A549 (cell line): ENCODE data around the gene TMEM164. TPM values are rescaled to one million over a fixed set of nuclear protein-coding genes. Genes with fewer than 3 reads are reported as not detected.

ENCODE experiments used
- ATAC-seq, 2 experiments: fragments of 200-7000 bp in 1 of 2; fragments of >200 bp in 1 of 2; cut with Nextera tagmentation in 1 of 2; cut with Tn5 transposase in 1 of 2; 3 replicates each; pipeline versions ENCODE4 v1.8.0 to v1.9.1; 2018 to 2020; ENCODE audit warnings: mild to moderate bottlenecking in 1 of 2, moderate library complexity in 1 of 2
- CTCF ChIA-PET: fragments of 300-600 bp; sonication (Branson Sonifier 250); formaldehyde crosslinking; extraction: SDS; loops from one replicate; lab custom pipeline; 2021; ENCODE audit warnings: antibody characterized with exemption, inconsistent platforms; lab: Yijun Ruan, JAX
- POLR2A ChIA-PET: fragments of 350-600 bp; formaldehyde crosslinking; extraction: SDS; loops from one replicate; lab custom pipeline; 2021; ENCODE audit warnings: antibody characterized with exemption, inconsistent platforms; lab: Yijun Ruan, JAX
- DNase-seq, 2 experiments: peaks; one replicate each; pipeline versions ENCODE4 v3.0.0 to v3.0.0-alpha.2; 2011 to 2016; ENCODE audit warnings: low read depth in 1 of 2, low spot score in 1 of 2
- FAIRE-seq: peaks from 2 replicates; lab custom pipeline; 2011; peaks lifted over from hg19 to GRCh38; lab: Jason Lieb, UNC
- H3K27ac ChIP-seq, 2 experiments: fragments of >200 bp; sonication (Bioruptor Twin); formaldehyde crosslinking; 3 replicates each; pipeline ENCODE4 v1.5.1; 2016 to 2017
- H3K4me1 ChIP-seq: fragments of >200 bp; sonication (Bioruptor Twin); formaldehyde crosslinking; 3 replicates; pipeline ENCODE4 v1.6.1; 2016
- H3K4me2 ChIP-seq: fragments of >200 bp; sonication (Bioruptor Twin); formaldehyde crosslinking; 3 replicates; pipeline ENCODE4 v1.6.1; 2016
- H3K4me3 ChIP-seq: fragments of >200 bp; sonication (Bioruptor Twin); formaldehyde crosslinking; 3 replicates; pipeline ENCODE4 v1.5.1; 2016
- H3K9me3 ChIP-seq: fragments of >200 bp; sonication (Bioruptor Twin); formaldehyde crosslinking; 3 replicates; pipeline ENCODE4 v1.6.1; 2016
- ATOH8 ChIP-seq: fragments of 250-450 bp; sonication (Bioruptor Pico); IDR thresholded peaks from 2 replicates; pipeline ENCODE4 v1.5.0; 2020; ENCODE audit warnings: low read depth, mild to moderate bottlenecking, moderate library complexity
- CTCF ChIP-seq: fragments of >200 bp; sonication (Bioruptor Twin); formaldehyde crosslinking; IDR thresholded peaks from 3 replicates; pipeline ENCODE4 v1.5.1; 2016
- EHF ChIP-seq: fragments of 250-450 bp; sonication (Bioruptor Pico); IDR thresholded peaks from 2 replicates; pipeline ENCODE4 v1.5.0; 2020; ENCODE audit warnings: mild to moderate bottlenecking
- EHMT2 ChIP-seq: fragments of 200-600 bp; sonication (generic); IDR thresholded peaks from 2 replicates; pipeline ENCODE4 v1.6.1; 2016; ENCODE audit warnings: antibody characterized with exemption, low read depth, mild to moderate bottlenecking, moderate library complexity
- ELK1 ChIP-seq: fragments of 150-350 bp; IDR thresholded peaks from 2 replicates; pipeline ENCODE4 v1.6.1; 2014; ENCODE audit warnings: low read depth, mild to moderate bottlenecking, low read length
- EP300 ChIP-seq, 2 experiments: fragments of >200 bp; sonication (Bioruptor Twin); formaldehyde crosslinking; IDR thresholded peaks; 2 replicates in 1 of 2; 3 replicates in 1 of 2; pipeline ENCODE4 v1.6.1; 2016 to 2017
- FOSB ChIP-seq: fragments of 250-450 bp; sonication (Bioruptor Pico); IDR thresholded peaks from 2 replicates; pipeline ENCODE4 v1.5.0; 2020; ENCODE audit warnings: mild to moderate bottlenecking, moderate library complexity
- FOXS1 ChIP-seq: fragments of 250-450 bp; sonication (Bioruptor Pico); IDR thresholded peaks from 2 replicates; pipeline ENCODE4 v1.5.0; 2020; ENCODE audit warnings: mild to moderate bottlenecking, moderate library complexity
- HES2 ChIP-seq: fragments of >200 bp; sonication (Bioruptor Twin); formaldehyde crosslinking; IDR thresholded peaks from 2 replicates; pipeline ENCODE4 v1.6.1; 2016
- KDM1A ChIP-seq: fragments of 200-600 bp; sonication (generic); IDR thresholded peaks from 2 replicates; pipeline ENCODE4 v1.6.1; 2016; ENCODE audit warnings: low read depth, mild to moderate bottlenecking
- MAFK ChIP-seq: fragments of 450-650 bp; IDR thresholded peaks from 2 replicates; pipeline ENCODE4 v1.6.1; 2014; ENCODE audit not compliant: partially characterized antibody
- MAZ ChIP-seq: fragments of 150-350 bp; IDR thresholded peaks from 2 replicates; pipeline ENCODE4 v1.6.1; 2014; ENCODE audit warnings: antibody characterized with exemption, low read depth, low read length, borderline replicate concordance
- NPAS2 ChIP-seq: fragments of 250-450 bp; sonication (Bioruptor Pico); IDR thresholded peaks from 2 replicates; pipeline ENCODE4 v1.8.0; 2022; ENCODE audit warnings: mild to moderate bottlenecking, moderate library complexity, borderline replicate concordance
- POLR2A ChIP-seq: IDR thresholded peaks from 2 replicates; pipeline ENCODE4 v1.6.1; 2012; ENCODE audit warnings: mild to moderate bottlenecking, low read length
- RAD21 ChIP-seq, 2 experiments: fragments of >200 bp in 1 of 2; sonication (Bioruptor Twin) in 1 of 2; formaldehyde crosslinking in 1 of 2; IDR thresholded peaks in 1 of 2; conservative IDR thresholded peaks in 1 of 2; 2 replicates in 1 of 2; 3 replicates in 1 of 2; pipeline ENCODE4 v1.6.1; 2012 to 2018; ENCODE audit warnings: inconsistent platforms in 1 of 2
- RCOR1 ChIP-seq: fragments of 150-350 bp; IDR thresholded peaks from 2 replicates; pipeline ENCODE4 v1.6.1; 2014; ENCODE audit warnings: antibody characterized with exemption, low read length, low read depth
- RNF2 ChIP-seq: fragments of 200-600 bp; sonication (generic); IDR thresholded peaks from 2 replicates; pipeline ENCODE4 v1.6.1; 2016; ENCODE audit warnings: low read depth, mild to moderate bottlenecking, antibody characterized with exemption, moderate library complexity, borderline replicate concordance
- SMC3 ChIP-seq: fragments of >200 bp; sonication (Bioruptor Twin); formaldehyde crosslinking; IDR thresholded peaks from 3 replicates; pipeline ENCODE4 v1.6.1; 2018; ENCODE audit warnings: inconsistent platforms
- USF2 ChIP-seq: fragments of 450-650 bp; IDR thresholded peaks from 2 replicates; pipeline ENCODE4 v1.6.1; 2014; ENCODE audit warnings: antibody characterized with exemption
- ZC3H11A ChIP-seq: fragments of 450-650 bp; IDR thresholded peaks from 2 replicates; pipeline ENCODE4 v1.6.1; 2014; ENCODE audit warnings: antibody characterized with exemption, mild to moderate bottlenecking
- ZFP36 ChIP-seq: fragments of 450-650 bp; IDR thresholded peaks from 2 replicates; pipeline ENCODE4 v1.6.1; 2014; ENCODE audit warnings: borderline replicate concordance; ENCODE audit not compliant: partially characterized antibody
- WGBS: methylation state at CpG from one replicate; pipeline ENCODE4 v1.1.6; 2017; ENCODE audit errors: missing lambda C conversion rate; 5-methylcytosine and 5-hydroxymethylcytosine counted together
- polyA plus RNA-seq, 4 experiments: library from polyadenylated mRNA; depleted of rRNA in 3 of 4; stranded (reverse); fragments of >200 nt; fragmentation: RNase III in 1 of 4; extraction: RNeasy Plus Mini Kit Qiagen cat#74134 plus additional on column Dnase treatment in 1 of 4; gene quantifications; 2 replicates in 3 of 4; 3 replicates in 1 of 4; pipeline ENCODE4 v1.2.3, GENCODE V29; 2011 to 2017

Gene TMEM164
- polyA plus RNA-seq, 2 of the 4 experiments (the other 2 are of a cell fraction) = 32.0 to 43.7 TPM

GRCh38 chrX:110145311-110145710, 142.4 kb downstream of the TMEM164 start:
- ChIA-PET CTCF (interaction anchor here (0.6 to 10.9 kb wide), 14 partner anchors 8 to 272 kb away, joined by 3 to 130 read pairs (median 12); no protein-coding TSS in a partner anchor), POLR2A (no interaction called here)
- DNase-seq (no peak), FAIRE-seq (no peak), ATAC-seq (no peak)
- Histone ChIP-seq H3K4me2 (no peak overlapping the region), H3K4me3 (no peak overlapping the region), H3K27ac (peak overlapping the region; percentile 55 to 60; a peak in 4 of 6 replicates), H3K4me1 (peaks cover 21% of the 10 kb centered on the region), H3K9me3 (no peaks in the 10 kb centered on the region)
- TF ChIP-seq POLR2A (no peak), KDM1A (no peak), HES2 (no peak), EP300 (IDR thresholded peaks at IDR 0.05) (no peak), RCOR1 (no peak), MAZ (no peak), NPAS2 (no peak), RNF2 (no peak), FOSB (CRISPR knock-in tag) (no peak), EHF (CRISPR knock-in tag) (no peak), ZFP36 (no peak)
- TF ChIP-seq, all 56 proteins: peak for 0

GRCh38 chrX:110145854-110146253, 142.9 kb downstream of the TMEM164 start:
- 26% methylated on average over 4 of the region's 4 CpGs for WGBS
- Histone ChIP-seq H3K4me1 (peaks cover 21% of the 10 kb centered on the region), H3K9me3 (no peaks in the 10 kb centered on the region), H3K4me3 (no peak overlapping the region), H3K27ac (peak overlapping the region; percentile 55 to 60; a peak in 5 of 6 replicates), H3K4me2 (no peak overlapping the region)
- ATAC-seq (peak; percentile 71 to 84), FAIRE-seq (no peak), DNase-seq (peak; percentile 13 to 36)
- no peak for TF ChIP-seq EHMT2
- peak; percentile 29 to 45; a peak in 3 of 5 replicates for TF ChIP-seq RAD21 (conservative IDR thresholded peaks at IDR 0.05 in 1 of 2, IDR thresholded peaks at IDR 0.05 in 1 of 2)
- TF ChIP-seq MAFK = peak; percentile 82
- no peak for TF ChIP-seq FOXS1 (CRISPR knock-in tag)
- TF ChIP-seq SMC3 = peak; percentile 39
- TF ChIP-seq ATOH8 (CRISPR knock-in tag) = no peak
- TF ChIP-seq CTCF = peak; percentile 45
- no peak for TF ChIP-seq ZC3H11A
- ChIA-PET POLR2A (no interaction called here), CTCF (interaction anchor here (0.6 to 10.9 kb wide), 53 partner anchors 9 to 432 kb away, joined by 3 to 130 read pairs (median 5); partner anchors contain the start of gene TMEM164)

GRCh38 chrX:110146521-110146920, 143.6 kb downstream of the TMEM164 start:
- peak; percentile 93 for FAIRE-seq
- POLR2A ChIA-PET = no interaction called here

More at GRCh38 chrX:110146521-110146920, 143.6 kb downstream of the TMEM164 start:
- peak overlapping the region; percentile 55 to 60; a peak in 5 of 6 replicates for H3K27ac ChIP-seq
- 0% methylated on average over 2 of the region's 2 CpGs for WGBS
- H3K4me3 ChIP-seq = no peak overlapping the region
- TF ChIP-seq CTCF = peak; percentile 67
- peak; percentile 74 to 82 for TF ChIP-seq RAD21 (conservative IDR thresholded peaks at IDR 0.05 in 1 of 2, IDR thresholded peaks at IDR 0.05 in 1 of 2)
- peak; percentile 70 for TF ChIP-seq SMC3
- no peak for TF ChIP-seq USF2
- TF ChIP-seq ELK1 = no peak
- no peak overlapping the region for H3K4me2 ChIP-seq
- H3K4me1 ChIP-seq = peaks cover 21% of the 10 kb centered on the region
- ATAC-seq (peak; percentile 85 to 90), DNase-seq (peak; percentile 52 to 55)
- H3K9me3 ChIP-seq = no peaks in the 10 kb centered on the region
- CTCF ChIA-PET = interaction anchor here (0.6 to 10.9 kb wide), 57 partner anchors 10 to 449 kb away, joined by 3 to 130 read pairs (median 4); partner anchors contain the start of gene TMEM164
